ENCODE measurements around the gene RARB.

The RARB gene

DNA sequence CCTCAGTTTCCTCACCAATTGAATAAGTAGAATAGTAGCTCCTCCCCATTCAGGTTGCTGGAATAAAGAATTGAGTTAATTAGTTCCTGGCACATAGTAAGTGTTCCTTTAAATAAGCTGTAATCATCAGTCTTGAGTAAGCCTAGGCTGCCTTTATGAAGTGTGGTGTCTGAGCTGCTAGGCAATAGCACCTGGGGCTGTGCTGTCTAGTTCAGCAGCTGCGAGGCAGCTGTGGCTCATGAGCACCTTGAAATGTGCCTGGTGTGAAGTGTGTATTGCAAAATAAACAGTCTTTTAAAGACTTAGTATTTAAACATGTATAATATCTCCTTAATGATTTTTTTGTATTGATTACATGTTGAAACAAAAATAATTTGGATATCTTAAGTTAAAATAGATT, 159.0 kb downstream of the RARB start:
- no peak overlapping the region for H3K9ac ChIP-seq (ENCODE audit: low read depth in 1 of 2, low read length in 2 of 2)
- H3K4me1 ChIP-seq (ENCODE audit: control insufficient read depth in 1 of 2, insufficient read depth in 2 of 2, low read length in 2 of 2): no peaks in the 10 kb centered on the region
- no peaks in the 10 kb centered on the region for H3K36me3 ChIP-seq (ENCODE audit: control insufficient read depth in 1 of 2, insufficient read depth in 2 of 2, low read length in 2 of 2)
- H3K9me3 ChIP-seq (ENCODE audit: control insufficient read depth in 1 of 2, low read length in 2 of 2): no peaks in the 10 kb centered on the region
- no peak overlapping the region for H3K4me3 ChIP-seq (ENCODE audit: low read depth in 1 of 2, low read length in 2 of 2)
- no peak overlapping the region for H3K27ac ChIP-seq (ENCODE audit: low read depth, low read length)
- H3K27me3 ChIP-seq (ENCODE audit: control insufficient read depth in 1 of 2, insufficient read depth in 2 of 2, low read length in 2 of 2): no peaks in the 10 kb centered on the region

DNA sequence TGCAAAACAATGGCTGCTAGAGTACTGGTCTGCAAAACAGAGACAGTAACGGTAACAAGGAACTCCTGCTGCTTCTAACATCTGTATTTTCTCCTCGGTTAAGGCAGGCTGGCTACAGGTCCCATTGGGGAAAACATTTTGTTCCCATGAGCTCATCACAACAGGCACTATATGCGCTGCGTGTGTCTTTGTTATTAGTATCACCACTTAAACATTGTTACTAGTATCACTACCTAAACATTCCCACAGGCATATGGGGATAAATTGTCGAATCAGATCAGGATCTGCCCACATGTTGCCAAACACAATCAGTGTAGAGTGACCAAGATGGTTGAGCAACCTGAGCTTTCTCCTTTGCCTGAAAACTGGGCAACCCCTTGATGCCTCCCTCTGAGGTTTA, 159.5 kb downstream of the RARB start:
- no peaks in the 10 kb centered on the region for H3K36me3 ChIP-seq (ENCODE audit: control insufficient read depth in 1 of 2, insufficient read depth in 2 of 2, low read length in 2 of 2)
- no peaks in the 10 kb centered on the region for H3K27me3 ChIP-seq (ENCODE audit: control insufficient read depth in 1 of 2, insufficient read depth in 2 of 2, low read length in 2 of 2)
- H3K4me3 ChIP-seq (ENCODE audit: low read depth in 1 of 2, low read length in 2 of 2): no peak overlapping the region
- no peaks in the 10 kb centered on the region for H3K4me1 ChIP-seq (ENCODE audit: control insufficient read depth in 1 of 2, insufficient read depth in 2 of 2, low read length in 2 of 2)
- no peaks in the 10 kb centered on the region for H3K9me3 ChIP-seq (ENCODE audit: control insufficient read depth in 1 of 2, low read length in 2 of 2)
- H3K27ac ChIP-seq (ENCODE audit: low read depth, low read length): no peak overlapping the region
- H3K9ac ChIP-seq (ENCODE audit: low read depth in 1 of 2, low read length in 2 of 2): no peak overlapping the region

DNA sequence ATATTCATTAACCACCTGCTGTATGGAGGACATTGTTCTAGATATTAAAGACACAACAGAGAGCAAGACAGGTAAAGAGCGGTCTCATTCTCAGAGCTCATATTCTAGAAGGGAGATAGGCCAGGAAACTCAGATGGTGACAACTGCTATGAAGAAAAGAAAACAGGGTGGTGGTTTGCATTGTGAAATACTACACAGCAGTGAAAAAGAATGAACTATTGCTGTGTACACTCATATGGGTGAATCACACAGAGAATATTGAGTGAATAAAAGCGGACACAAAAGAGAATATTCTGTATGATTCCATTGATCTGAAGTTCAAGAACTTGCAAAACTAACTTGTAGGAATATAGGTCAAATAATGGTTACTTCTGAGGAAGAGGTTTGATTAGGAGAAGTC, 159.9 kb downstream of the RARB start:
- Histone ChIP-seq H3K9me3 (ENCODE audit: control insufficient read depth in 1 of 2, low read length in 2 of 2) (no peaks in the 10 kb centered on the region), H3K9ac (ENCODE audit: low read depth in 1 of 2, low read length in 2 of 2) (no peak overlapping the region), H3K27me3 (ENCODE audit: control insufficient read depth in 1 of 2, insufficient read depth in 2 of 2, low read length in 2 of 2) (no peaks in the 10 kb centered on the region), H3K4me3 (ENCODE audit: low read depth in 1 of 2, low read length in 2 of 2) (no peak overlapping the region), H3K4me1 (ENCODE audit: control insufficient read depth in 1 of 2, insufficient read depth in 2 of 2, low read length in 2 of 2) (no peaks in the 10 kb centered on the region), H3K27ac (ENCODE audit: low read depth, low read length) (no peak overlapping the region), H3K36me3 (ENCODE audit: control insufficient read depth in 1 of 2, insufficient read depth in 2 of 2, low read length in 2 of 2) (no peaks in the 10 kb centered on the region)

DNA sequence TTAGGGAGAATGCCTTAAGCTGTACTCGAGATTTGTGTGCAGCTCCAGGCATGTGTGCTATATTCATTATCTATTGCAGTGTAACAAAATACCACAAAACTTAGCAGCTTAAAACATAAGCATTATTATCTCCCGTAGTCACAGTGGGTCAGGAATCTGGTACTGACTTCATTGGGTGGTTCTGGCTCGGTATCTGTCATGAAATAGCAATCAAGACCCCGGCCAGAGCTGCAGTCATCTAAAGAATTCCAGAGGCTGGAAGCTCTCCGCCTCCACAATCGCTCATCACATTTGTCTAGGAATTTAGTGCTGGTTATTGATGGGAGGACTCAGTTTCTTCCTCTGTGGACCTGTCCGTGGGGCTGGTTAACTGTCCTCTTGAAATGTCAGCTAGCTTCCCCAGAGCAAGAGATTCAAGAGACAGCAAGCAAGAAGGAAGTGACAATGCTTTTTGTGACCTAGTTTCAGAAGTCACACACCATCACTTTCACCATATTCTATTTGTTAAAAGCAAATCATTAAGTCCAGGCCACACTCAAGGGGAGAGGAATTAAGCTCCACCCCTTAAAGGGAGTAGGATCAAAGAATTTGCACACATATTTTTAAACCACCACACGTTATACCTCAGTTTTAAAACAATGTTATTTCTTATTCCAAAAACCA, 160.5 kb downstream of the RARB start:
- Histone ChIP-seq H3K4me3 (ENCODE audit: low read depth in 1 of 2, low read length in 2 of 2) (no peak overlapping the region), H3K4me1 (ENCODE audit: control insufficient read depth in 1 of 2, insufficient read depth in 2 of 2, low read length in 2 of 2) (no peaks in the 10 kb centered on the region), H3K27me3 (ENCODE audit: control insufficient read depth in 1 of 2, insufficient read depth in 2 of 2, low read length in 2 of 2) (no peaks in the 10 kb centered on the region), H3K9ac (ENCODE audit: low read depth in 1 of 2, low read length in 2 of 2) (no peak overlapping the region), H3K36me3 (ENCODE audit: control insufficient read depth in 1 of 2, insufficient read depth in 2 of 2, low read length in 2 of 2) (no peaks in the 10 kb centered on the region), H3K27ac (ENCODE audit: low read depth, low read length) (no peak overlapping the region), H3K9me3 (ENCODE audit: control insufficient read depth in 1 of 2, low read length in 2 of 2) (no peaks in the 10 kb centered on the region)

GRCh38 chr3:25589104-25589782, 161.2 kb downstream of the RARB start:
- Histone ChIP-seq H3K9ac (ENCODE audit: low read depth in 1 of 2, low read length in 2 of 2) (no peak overlapping the region), H3K4me3 (ENCODE audit: low read depth in 1 of 2, low read length in 2 of 2) (no peak overlapping the region), H3K4me1 (ENCODE audit: control insufficient read depth in 1 of 2, insufficient read depth in 2 of 2, low read length in 2 of 2) (no peaks in the 10 kb centered on the region), H3K9me3 (ENCODE audit: control insufficient read depth in 1 of 2, low read length in 2 of 2) (no peaks in the 10 kb centered on the region), H3K27ac (ENCODE audit: low read depth, low read length) (no peak overlapping the region), H3K27me3 (ENCODE audit: control insufficient read depth in 1 of 2, insufficient read depth in 2 of 2, low read length in 2 of 2) (no peaks in the 10 kb centered on the region), H3K36me3 (ENCODE audit: control insufficient read depth in 1 of 2, insufficient read depth in 2 of 2, low read length in 2 of 2) (no peaks in the 10 kb centered on the region)

GRCh38 chr3:25589783-25590258, 161.8 kb downstream of the RARB start:
- Histone ChIP-seq H3K36me3 (ENCODE audit: control insufficient read depth in 1 of 2, insufficient read depth in 2 of 2, low read length in 2 of 2) (no peaks in the 10 kb centered on the region), H3K9me3 (ENCODE audit: control insufficient read depth in 1 of 2, low read length in 2 of 2) (no peaks in the 10 kb centered on the region), H3K27ac (ENCODE audit: low read depth, low read length) (no peak overlapping the region), H3K4me3 (ENCODE audit: low read depth in 1 of 2, low read length in 2 of 2) (no peak overlapping the region), H3K9ac (ENCODE audit: low read depth in 1 of 2, low read length in 2 of 2) (no peak overlapping the region), H3K27me3 (ENCODE audit: control insufficient read depth in 1 of 2, insufficient read depth in 2 of 2, low read length in 2 of 2) (no peaks in the 10 kb centered on the region), H3K4me1 (ENCODE audit: control insufficient read depth in 1 of 2, insufficient read depth in 2 of 2, low read length in 2 of 2) (no peaks in the 10 kb centered on the region)

GRCh38 chr3:25592510-25592968, 164.5 kb downstream of the RARB start:
- Histone ChIP-seq H3K9ac (ENCODE audit: low read depth in 1 of 2, low read length in 2 of 2) (no peak overlapping the region), H3K27ac (ENCODE audit: low read depth, low read length) (no peak overlapping the region), H3K36me3 (ENCODE audit: control insufficient read depth in 1 of 2, insufficient read depth in 2 of 2, low read length in 2 of 2) (peaks cover 6 to 8% of the 10 kb centered on the region in 2 donors), H3K9me3 (ENCODE audit: control insufficient read depth in 1 of 2, low read length in 2 of 2) (no peaks in the 10 kb centered on the region), H3K4me1 (ENCODE audit: control insufficient read depth in 1 of 2, insufficient read depth in 2 of 2, low read length in 2 of 2) (no peaks in the 10 kb centered on the region), H3K27me3 (ENCODE audit: control insufficient read depth in 1 of 2, insufficient read depth in 2 of 2, low read length in 2 of 2) (no peaks in the 10 kb centered on the region), H3K4me3 (ENCODE audit: low read depth in 1 of 2, low read length in 2 of 2) (no peak overlapping the region)

- Histone ChIP-seq H3K27ac (ENCODE audit: low read depth, low read length) (no peak overlapping the region), H3K27me3 (ENCODE audit: control insufficient read depth in 1 of 2, insufficient read depth in 2 of 2, low read length in 2 of 2) (no peaks in the 10 kb centered on the region), H3K4me3 (ENCODE audit: low read depth in 1 of 2, low read length in 2 of 2) (no peak overlapping the region), H3K4me1 (ENCODE audit: control insufficient read depth in 1 of 2, insufficient read depth in 2 of 2, low read length in 2 of 2) (no peaks in the 10 kb centered on the region), H3K9me3 (ENCODE audit: control insufficient read depth in 1 of 2, low read length in 2 of 2) (no peaks in the 10 kb centered on the region), H3K36me3 (ENCODE audit: control insufficient read depth in 1 of 2, insufficient read depth in 2 of 2, low read length in 2 of 2) (peaks cover 7 to 12% of the 10 kb centered on the region in 2 donors), H3K9ac (ENCODE audit: low read depth in 1 of 2, low read length in 2 of 2) (no peak overlapping the region)
Measured at GRCh38 chr3:25593001-25593400, 164.9 kb downstream of the RARB start.

DNA sequence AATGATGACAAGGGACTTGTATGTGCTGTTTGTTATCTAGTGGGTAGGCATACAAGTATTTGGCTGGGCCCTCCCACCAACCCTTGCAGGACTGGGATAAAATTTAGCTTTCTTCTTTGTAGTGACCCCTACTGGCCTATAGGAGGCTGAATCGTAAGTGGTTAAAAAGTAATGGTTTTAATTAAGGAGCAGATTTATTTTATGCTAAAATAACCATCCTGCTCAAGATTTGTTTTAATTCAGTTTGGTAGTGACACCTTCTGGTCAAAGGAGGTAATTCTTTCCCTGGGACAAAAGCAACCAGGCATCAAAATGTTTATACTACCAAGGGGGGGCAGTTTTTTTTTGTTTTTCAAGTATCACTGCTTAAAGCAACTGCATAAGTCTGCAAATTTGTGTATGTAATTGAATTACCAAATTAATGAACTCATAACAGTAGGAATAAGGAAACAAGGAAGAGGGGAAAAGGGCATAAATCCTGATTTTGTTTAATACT, 166.0 kb downstream of the RARB start:
- Histone ChIP-seq H3K27me3 (ENCODE audit: control insufficient read depth in 1 of 2, insufficient read depth in 2 of 2, low read length in 2 of 2) (no peaks in the 10 kb centered on the region), H3K9me3 (ENCODE audit: control insufficient read depth in 1 of 2, low read length in 2 of 2) (no peaks in the 10 kb centered on the region), H3K27ac (ENCODE audit: low read depth, low read length) (no peak overlapping the region), H3K4me3 (ENCODE audit: low read depth in 1 of 2, low read length in 2 of 2) (no peak overlapping the region), H3K36me3 (ENCODE audit: control insufficient read depth in 1 of 2, insufficient read depth in 2 of 2, low read length in 2 of 2) (peaks cover 7 to 22% of the 10 kb centered on the region in 2 donors), H3K4me1 (ENCODE audit: control insufficient read depth in 1 of 2, insufficient read depth in 2 of 2, low read length in 2 of 2) (no peaks in the 10 kb centered on the region), H3K9ac (ENCODE audit: low read depth in 1 of 2, low read length in 2 of 2) (no peak overlapping the region)

- H3K36me3 ChIP-seq (ENCODE audit: control insufficient read depth in 1 of 2, insufficient read depth in 2 of 2, low read length in 2 of 2): peaks cover 7 to 50% of the 10 kb centered on the region in 2 donors
- no peaks in the 10 kb centered on the region for H3K9me3 ChIP-seq (ENCODE audit: control insufficient read depth in 1 of 2, low read length in 2 of 2)
Measured at GRCh38 chr3:25597535-25598101, 169.6 kb downstream of the RARB start.

More at GRCh38 chr3:25597535-25598101, 169.6 kb downstream of the RARB start:
- no peaks in the 10 kb centered on the region for H3K4me1 ChIP-seq (ENCODE audit: control insufficient read depth in 1 of 2, insufficient read depth in 2 of 2, low read length in 2 of 2)
- no peak overlapping the region for H3K4me3 ChIP-seq (ENCODE audit: low read depth in 1 of 2, low read length in 2 of 2)
- no peaks in the 10 kb centered on the region for H3K27me3 ChIP-seq (ENCODE audit: control insufficient read depth in 1 of 2, insufficient read depth in 2 of 2, low read length in 2 of 2)
- H3K27ac ChIP-seq (ENCODE audit: low read depth, low read length): no peak overlapping the region
- no peak overlapping the region for H3K9ac ChIP-seq (ENCODE audit: low read depth in 1 of 2, low read length in 2 of 2)
